ENCODE results near the gene WFDC9. TPM values are rescaled to one million over a fixed set of nuclear protein-coding genes. Genes with fewer than 3 reads are reported as not detected.

The WFDC9 gene
- total RNA-seq, 2 donors from 2014 or later = not detected

- DNase-seq (ENCODE audit: low spot score) (no peak), ATAC-seq (ENCODE audit: insufficient number of reproducible peaks, low FRiP score, low read depth) (no peak)
- no peaks in the 10 kb centered on the region for H3K4me1 ChIP-seq (ENCODE audit: control insufficient read depth in 1 of 2, low read depth in 2 of 2)
- H3K27me3 ChIP-seq (replicated peaks; ENCODE audit: insufficient read depth) = no peaks in the 10 kb centered on the region
- H3K36me3 ChIP-seq = no peaks in the 10 kb centered on the region
- H3K9me3 ChIP-seq = no peaks in the 10 kb centered on the region
- H3K4me3 ChIP-seq = no peak overlapping the region
- TF ChIP-seq, protein P1, sequence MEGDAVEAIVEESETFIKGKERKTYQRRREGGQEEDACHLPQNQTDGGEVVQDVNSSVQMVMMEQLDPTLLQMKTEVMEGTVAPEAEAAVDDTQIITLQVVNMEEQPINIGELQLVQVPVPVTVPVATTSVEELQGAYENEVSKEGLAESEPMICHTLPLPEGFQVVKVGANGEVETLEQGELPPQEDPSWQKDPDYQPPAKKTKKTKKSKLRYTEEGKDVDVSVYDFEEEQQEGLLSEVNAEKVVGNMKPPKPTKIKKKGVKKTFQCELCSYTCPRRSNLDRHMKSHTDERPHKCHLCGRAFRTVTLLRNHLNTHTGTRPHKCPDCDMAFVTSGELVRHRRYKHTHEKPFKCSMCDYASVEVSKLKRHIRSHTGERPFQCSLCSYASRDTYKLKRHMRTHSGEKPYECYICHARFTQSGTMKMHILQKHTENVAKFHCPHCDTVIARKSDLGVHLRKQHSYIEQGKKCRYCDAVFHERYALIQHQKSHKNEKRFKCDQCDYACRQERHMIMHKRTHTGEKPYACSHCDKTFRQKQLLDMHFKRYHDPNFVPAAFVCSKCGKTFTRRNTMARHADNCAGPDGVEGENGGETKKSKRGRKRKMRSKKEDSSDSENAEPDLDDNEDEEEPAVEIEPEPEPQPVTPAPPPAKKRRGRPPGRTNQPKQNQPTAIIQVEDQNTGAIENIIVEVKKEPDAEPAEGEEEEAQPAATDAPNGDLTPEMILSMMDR (IDR thresholded peaks at IDR 0.05) = no peak
- no peak overlapping the region for H3K27ac ChIP-seq
Observed at GRCh38 chr20:45617591-45617990, 13.5 kb downstream of the WFDC9 start.

DNA sequence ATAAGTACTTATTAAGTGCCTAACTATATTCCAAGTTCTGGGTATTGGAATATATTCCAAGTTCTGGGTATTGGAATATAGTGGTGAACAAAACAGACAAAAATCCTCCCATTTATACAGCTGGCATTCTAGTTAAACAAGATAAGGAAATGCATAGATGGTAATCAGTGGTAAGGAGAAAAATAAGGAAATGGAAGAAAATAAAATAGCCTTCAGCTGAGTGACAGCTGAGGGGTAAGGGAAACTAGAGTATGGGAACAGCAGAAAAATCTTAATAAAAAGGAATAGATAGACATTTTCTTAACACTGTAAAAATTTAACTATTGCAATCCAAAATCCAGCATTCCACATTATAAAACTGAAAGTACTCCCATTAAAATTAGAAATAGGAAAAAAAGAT, 18.8 kb downstream of the WFDC9 start:
- Histone ChIP-seq H3K27me3 (replicated peaks; ENCODE audit: insufficient read depth) (no peaks in the 10 kb centered on the region), H3K36me3 (no peaks in the 10 kb centered on the region), H3K27ac (no peak overlapping the region), H3K4me3 (no peak overlapping the region), H3K9me3 (no peaks in the 10 kb centered on the region), H3K4me1 (ENCODE audit: control insufficient read depth in 1 of 2, low read depth in 2 of 2) (no peaks in the 10 kb centered on the region)
- ATAC-seq (ENCODE audit: insufficient number of reproducible peaks, low FRiP score, low read depth) = no peak
- no peak for DNase-seq (ENCODE audit: low spot score)
- TF ChIP-seq, protein P1 (IDR thresholded peaks at IDR 0.05) = no peak

GRCh38 chr20:45611054-45611453, 20.0 kb downstream of the WFDC9 start:
- no peak for ATAC-seq (ENCODE audit: insufficient number of reproducible peaks, low FRiP score, low read depth)
- H3K9me3 ChIP-seq = no peaks in the 10 kb centered on the region
- no peaks in the 10 kb centered on the region for H3K4me1 ChIP-seq (ENCODE audit: control insufficient read depth in 1 of 2, low read depth in 2 of 2)
- no peak overlapping the region for H3K27ac ChIP-seq
- no peaks in the 10 kb centered on the region for H3K27me3 ChIP-seq (replicated peaks; ENCODE audit: insufficient read depth)
- DNase-seq (ENCODE audit: low spot score) = no peak
- H3K4me3 ChIP-seq = no peak overlapping the region
- no peaks in the 10 kb centered on the region for H3K36me3 ChIP-seq
- TF ChIP-seq, protein P1 (IDR thresholded peaks at IDR 0.05) = no peak

DNA sequence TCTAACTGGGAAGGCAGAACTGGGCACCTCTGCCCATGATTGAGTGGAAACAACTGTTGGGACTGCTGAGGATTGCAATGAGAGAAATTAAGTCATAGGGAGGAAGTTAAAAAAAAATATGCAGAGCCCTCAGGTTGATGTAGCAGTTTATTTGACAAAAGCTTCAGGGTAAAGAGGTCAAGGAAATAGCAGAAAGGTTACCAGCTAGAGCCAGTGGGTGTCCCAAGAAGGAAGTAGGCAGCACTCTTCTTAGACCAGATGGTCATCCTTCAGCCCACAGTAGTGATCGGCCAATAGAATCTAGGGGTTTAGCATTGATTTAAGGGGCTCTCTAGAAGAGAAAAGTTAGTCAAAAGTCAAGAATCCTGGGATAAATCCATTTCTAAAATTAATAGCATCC, 23.3 kb downstream of the WFDC9 start:
- DNase-seq (ENCODE audit: low spot score) (no peak), ATAC-seq (ENCODE audit: insufficient number of reproducible peaks, low FRiP score, low read depth) (no peak)
- no peak overlapping the region for H3K4me3 ChIP-seq
- peaks cover 4% of the 10 kb centered on the region for H3K9me3 ChIP-seq
- H3K27ac ChIP-seq = no peak overlapping the region
- H3K36me3 ChIP-seq = no peaks in the 10 kb centered on the region
- no peaks in the 10 kb centered on the region for H3K4me1 ChIP-seq (ENCODE audit: control insufficient read depth in 1 of 2, low read depth in 2 of 2)
- TF ChIP-seq, protein P1 (IDR thresholded peaks at IDR 0.05) = no peak
- no peaks in the 10 kb centered on the region for H3K27me3 ChIP-seq (replicated peaks; ENCODE audit: insufficient read depth)

- Histone ChIP-seq H3K27ac (no peak overlapping the region), H3K36me3 (no peaks in the 10 kb centered on the region), H3K4me1 (ENCODE audit: control insufficient read depth in 1 of 2, low read depth in 2 of 2) (no peaks in the 10 kb centered on the region), H3K9me3 (no peaks in the 10 kb centered on the region), H3K27me3 (replicated peaks; ENCODE audit: insufficient read depth) (no peaks in the 10 kb centered on the region), H3K4me3 (no peak overlapping the region)
- ATAC-seq (ENCODE audit: insufficient number of reproducible peaks, low FRiP score, low read depth) = no peak
- DNase-seq (ENCODE audit: low spot score) = no peak
- TF ChIP-seq, protein P1 (IDR thresholded peaks at IDR 0.05) = no peak
Observed at GRCh38 chr20:45595235-45595634, 35.8 kb downstream of the WFDC9 start.

All from thoracic aorta (tissue), 2 donors.